ENCODE results near the gene OSTF1.
A peak's percentile ranks its signal among the peaks of the same experiment; 100 is the strongest.

Gene OSTF1

DNA sequence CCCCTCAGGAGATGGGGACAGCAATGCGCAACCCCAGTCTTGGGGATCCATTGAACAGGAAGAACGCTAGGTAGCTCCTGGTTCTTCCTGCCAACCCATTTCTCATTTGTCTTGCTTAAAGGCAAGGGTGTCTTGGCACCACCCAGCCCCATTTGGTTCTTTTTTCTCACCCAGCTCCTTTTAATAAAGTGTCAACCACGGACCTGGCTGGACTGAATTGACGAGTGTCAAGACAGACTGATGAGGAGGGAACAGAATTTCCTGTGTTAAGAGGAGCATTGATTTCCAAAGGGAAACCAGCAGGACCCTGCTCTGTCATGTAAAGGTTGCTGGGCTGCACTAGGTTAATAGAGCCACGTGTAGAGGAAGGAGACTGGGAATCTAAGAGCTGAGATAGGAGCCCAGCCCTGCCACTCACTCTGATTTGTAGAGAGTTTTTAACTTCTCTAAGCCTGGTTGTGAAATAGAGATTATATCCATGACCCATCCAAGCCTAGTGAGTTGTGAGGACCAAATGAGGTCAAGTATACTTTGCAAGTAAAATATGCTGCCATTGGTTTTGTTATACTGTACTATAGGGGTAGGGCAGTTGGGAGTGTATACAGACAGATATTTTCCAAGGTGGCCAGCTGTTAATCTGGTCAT, 33.7 kb downstream of the OSTF1 start:
- no peak for DNase-seq (ENCODE audit: low spot score)

DNA sequence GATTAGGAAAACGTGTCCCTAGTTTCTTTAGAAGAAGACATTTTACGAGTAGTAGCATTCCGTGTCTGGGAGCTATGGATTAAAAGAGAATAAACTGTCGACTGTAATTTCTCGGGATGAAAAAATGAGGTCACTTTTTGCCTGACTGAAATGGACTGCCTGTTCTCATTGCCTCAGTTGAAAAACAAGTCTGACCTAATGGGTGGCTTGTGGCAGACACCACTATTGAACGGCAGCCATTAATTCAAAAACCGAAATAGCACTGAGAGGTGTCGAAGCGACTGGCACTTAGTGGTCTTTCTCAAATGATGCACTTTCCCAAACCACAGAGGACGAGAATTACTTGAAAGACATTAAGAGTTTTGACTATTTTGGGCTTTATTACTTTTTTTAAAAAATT, 35.4 kb downstream of the OSTF1 start:
- no peak for DNase-seq (ENCODE audit: low spot score)

DNA sequence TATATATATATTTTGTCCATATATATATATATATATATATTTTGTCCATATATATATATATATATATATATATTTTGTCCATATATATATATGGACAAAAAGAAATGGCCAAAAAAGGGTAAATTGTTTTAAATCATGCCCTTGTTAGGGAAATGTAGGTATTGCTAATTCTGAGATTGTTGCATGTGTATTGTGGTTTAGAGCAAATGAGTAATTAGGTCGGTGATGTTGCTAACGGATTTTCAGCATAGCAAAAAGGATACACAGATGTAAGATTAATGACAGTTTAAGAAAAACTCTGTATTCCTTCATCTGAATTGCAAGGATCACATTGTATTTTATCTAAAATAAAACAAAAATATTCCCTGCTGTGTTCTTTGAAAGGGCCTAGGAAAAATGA, 40.2 kb downstream of the OSTF1 start:
- no peak for DNase-seq (ENCODE audit: low spot score)

DNA sequence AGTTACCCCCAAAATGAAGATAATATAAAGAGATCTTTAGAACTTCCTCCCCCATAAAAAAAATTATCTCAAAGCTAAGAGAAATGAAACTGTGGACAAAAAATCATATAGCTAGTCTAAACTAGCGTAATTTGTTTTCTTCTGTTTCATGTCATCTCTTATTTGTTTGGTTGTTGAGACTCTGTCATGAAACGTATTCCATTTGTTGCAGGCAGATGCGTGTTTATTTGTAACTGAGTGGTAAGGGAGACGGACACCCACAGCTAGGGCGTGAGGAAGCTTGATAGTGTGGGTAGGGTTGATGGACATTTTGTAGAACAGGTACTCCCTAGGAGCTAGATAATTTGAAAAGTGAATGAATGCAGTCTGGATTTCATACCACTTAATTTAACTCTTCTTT, 41.9 kb downstream of the OSTF1 start:
- DNase-seq (ENCODE audit: low spot score), result no peak

DNA sequence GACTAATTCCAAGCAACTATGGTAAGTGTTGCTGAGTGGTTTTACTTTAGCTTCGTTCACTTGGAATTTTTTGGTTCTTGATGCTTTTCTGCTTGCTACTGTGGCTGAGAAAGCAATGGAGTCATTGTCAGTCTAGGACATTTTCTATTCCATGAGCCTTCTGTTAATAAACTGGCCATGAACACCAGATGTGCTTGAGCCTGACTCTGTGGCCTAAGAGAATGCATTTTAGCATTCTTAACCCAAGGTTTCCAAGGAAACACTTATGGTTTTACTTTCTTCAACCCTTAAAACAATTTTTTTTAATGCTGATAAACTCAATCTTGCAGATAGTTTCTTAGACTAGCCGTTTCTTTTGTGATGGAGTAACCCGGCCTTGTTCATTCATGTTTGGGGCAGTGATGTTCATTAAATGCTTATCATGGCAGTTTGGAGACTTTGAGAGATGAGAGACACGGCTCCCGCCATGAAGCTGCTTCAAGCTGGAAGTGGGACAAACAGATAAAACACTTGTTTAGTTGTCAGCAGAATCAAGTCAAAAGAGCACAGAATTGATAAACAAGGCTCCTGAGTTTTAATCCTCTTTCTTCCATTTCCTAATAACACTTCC, 42.4 kb downstream of the OSTF1 start:
- DNase-seq (ENCODE audit: low spot score), result no peak

DNA sequence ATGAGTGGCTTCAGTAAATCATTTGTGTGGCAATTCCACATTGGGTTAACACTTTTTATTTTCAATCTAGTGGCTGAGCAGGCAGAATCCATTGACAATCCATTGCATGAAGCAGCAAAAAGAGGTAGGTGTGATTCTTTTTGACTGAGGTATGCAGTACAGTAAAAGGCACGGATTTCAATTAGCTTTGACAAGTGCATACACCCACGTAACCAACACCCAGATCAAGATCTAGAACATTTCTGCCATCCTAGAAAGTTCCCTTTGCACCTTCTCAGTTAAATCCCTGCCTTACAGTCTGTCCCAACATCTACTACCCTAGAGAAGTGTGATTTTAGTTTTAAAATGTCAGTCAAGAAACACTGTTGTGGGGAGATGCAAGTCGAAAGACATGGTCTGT, 43.4 kb downstream of the OSTF1 start:
- no peak for DNase-seq (ENCODE audit: low spot score)

DNA sequence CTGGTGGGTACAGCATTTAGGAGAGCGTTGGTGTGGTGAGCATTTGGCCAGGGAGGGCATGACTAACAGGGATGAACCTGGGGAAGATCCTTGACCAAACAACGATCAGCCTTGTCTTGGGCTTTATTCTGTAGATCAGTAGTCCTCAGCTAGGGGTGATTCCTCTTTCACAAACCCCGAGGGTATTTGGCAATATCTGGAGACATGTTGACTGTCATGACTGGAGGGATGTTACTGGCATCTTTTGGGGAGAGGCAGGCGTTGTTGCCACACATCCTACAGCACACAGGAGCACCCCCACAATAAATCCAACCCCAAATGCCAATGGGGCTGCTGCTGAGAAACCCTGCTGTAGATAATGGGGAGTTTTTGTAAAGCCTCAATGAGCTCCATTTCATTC, 43.9 kb downstream of the OSTF1 start:
- no peak for DNase-seq (ENCODE audit: low spot score)

DNA sequence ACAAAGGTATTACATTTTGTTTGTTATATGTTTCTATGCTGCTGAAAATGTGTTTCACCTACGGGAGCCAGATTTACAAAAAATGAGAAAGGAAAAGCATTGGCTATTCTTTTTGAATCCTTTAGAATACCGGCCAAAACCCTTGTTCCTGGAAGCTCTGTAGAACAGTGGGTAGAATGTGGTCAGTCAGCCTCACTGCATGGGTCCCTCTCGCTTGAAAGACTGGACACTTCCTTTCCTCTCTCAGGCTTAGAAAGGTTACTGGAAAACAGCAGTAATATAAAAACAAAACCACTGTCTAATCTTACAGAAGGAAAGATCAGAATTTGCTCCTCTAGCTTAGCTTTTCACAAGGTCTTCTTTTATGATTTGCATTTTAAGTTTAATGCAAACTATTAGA, 45.1 kb downstream of the OSTF1 start:
- DNase-seq (ENCODE audit: low spot score), result no peak

DNA sequence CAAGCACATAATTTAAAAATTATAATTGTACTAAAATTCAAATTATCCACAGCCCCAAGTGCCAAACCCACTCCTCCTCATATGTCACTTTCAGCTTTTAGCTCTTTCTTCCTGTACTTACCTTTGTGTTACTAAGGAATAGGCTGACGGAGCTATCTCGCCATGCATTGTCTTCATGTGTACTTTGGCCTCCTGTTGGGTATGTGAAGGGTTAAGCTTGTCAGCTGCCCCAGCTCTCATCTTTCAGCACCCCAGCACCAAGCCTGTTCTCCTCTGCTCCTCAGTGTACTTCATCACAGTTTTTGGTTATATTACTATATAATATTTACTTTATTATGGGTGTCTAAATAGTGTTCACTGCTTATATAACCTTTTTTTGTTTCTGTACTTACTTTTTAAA, 46.2 kb downstream of the OSTF1 start:
- DNase-seq (ENCODE audit: low spot score), result no peak

DNA sequence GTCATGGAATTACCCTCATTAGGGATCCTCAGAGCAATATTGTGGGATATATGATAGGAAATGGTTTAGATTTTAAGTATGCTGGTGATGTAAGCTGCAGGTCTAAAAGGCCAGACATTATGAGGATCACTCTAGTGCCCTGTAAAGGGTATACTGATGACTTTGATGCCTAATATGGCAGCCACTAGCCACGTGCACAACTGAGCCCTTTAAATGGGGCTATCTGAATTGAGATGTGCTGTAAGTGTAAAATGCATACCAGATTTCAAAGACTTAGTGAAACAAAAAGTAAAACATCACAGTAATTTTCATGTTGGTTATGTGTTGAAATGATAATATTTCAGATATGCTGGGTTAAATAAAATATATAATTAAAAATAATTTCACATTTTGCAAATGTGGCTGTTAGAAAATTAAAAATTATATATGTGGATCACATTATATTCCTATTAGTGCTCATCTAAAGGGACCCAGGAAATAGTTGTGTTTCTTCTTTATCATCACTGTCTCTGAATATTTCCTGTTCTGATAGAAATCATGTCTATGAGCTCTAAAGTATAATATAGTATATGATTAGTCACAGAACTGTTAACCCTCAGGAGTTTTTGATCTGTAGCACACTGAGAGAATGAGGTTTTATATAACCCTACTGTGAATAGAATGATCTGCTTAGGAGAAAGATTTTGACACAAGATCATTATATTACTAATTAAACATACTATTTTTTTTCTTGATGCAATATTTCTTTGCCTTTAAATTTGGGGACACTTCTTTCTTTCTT, 50.1 kb downstream of the OSTF1 start:
- DNase-seq (ENCODE audit: low spot score), result no peak

DNA sequence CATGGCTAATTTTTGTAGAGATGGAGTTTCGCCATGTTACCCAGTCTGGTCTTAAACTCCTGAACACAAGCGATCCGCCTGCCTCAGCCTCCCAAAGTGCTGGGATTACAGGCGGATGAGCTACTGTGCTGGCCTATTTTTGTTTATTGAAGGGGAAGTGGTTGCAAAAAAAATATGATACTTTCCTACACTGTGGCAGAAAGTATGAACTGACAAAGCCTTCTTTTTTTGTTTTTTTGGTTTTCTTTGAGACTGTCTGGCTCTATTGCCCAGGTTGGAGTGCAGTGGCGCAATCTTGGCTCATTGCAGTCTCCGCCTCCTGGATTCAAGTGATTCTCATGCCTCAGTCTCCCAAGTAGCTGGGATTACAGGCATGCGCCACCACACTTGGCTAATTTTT, 50.9 kb downstream of the OSTF1 start:
- no peak for DNase-seq (ENCODE audit: low spot score)

DNA sequence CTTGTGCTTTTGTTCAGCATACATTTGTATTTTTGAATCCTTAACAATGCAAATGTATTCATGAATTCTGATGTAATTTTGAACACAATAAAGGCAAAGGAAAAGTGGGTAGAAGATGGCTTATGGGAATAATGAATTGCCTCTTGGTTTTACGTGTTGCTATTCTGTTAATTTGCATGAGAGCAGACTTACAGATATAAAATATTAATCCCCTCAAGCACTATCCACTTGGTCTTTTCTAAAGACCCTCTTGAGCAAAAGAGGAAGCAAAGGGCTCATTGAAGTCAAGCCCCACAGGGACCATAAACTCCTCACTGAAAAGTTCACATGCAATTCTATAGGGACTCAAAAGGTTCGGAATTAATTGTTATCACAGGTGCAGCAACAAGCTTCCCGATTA, 51.9 kb downstream of the OSTF1 start:
- DNase-seq (ENCODE audit: low spot score), result no peak

DNA sequence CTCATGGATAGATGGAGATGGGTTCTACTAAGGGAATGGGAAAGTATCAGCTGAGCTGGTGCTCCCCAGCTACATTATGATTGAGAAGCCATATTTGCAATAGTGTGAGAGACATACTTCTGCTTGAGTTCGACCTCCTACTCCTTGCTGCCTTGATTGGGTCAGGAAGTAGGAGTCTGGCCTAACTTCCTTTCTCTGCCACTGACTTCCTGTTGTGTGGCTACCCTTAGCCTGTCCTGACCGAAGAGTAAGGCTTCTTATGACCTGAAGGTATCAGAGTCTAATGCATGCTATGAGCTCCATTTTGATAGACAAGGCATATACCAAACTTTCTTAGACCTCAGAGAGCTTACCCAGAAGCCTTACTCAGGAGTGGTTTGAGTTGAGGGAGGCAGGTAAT, 53.9 kb downstream of the OSTF1 start:
- no peak for DNase-seq (ENCODE audit: low spot score)

DNA sequence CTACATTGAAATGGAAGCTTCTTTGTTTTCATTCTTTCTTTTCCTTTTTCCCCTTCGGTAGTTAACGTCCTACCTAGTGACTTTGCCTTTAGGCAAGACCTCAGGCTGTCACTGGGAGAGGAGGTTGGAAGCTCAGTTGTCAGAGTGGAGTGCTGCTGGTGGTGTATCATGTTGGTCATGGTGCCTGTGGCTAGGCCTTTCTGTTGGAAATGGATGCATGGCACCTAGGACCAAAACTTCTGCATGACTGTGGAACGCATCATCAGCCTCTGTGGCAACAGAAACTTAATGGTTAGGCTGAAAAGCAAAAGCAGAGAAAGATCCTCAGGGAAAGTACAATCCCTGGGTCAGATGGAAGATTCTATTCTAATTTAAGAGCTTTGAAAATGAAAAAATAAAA, 57.9 kb downstream of the OSTF1 start:
- peak; percentile 64 for DNase-seq (ENCODE audit: low spot score)

DNA sequence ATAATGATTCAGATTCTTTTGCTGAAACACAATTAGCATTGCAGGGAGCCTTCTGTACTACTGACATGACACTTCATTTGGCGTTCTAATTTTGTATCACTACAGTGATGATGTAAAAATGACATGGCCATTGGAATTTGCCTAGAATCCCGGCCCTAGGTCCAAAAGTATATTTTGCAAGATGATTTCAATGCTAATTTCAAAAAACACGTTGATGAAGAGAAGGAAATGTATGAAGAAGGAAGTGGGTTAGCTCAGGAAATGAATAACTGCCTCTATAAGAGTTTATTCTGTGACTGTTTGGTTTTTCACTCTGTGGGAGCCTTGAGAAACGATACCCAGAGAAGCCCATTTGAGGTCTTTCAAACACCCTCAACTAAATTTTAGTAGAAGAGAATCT, 59.3 kb downstream of the OSTF1 start:
- DNase-seq (ENCODE audit: low spot score), result no peak

DNA sequence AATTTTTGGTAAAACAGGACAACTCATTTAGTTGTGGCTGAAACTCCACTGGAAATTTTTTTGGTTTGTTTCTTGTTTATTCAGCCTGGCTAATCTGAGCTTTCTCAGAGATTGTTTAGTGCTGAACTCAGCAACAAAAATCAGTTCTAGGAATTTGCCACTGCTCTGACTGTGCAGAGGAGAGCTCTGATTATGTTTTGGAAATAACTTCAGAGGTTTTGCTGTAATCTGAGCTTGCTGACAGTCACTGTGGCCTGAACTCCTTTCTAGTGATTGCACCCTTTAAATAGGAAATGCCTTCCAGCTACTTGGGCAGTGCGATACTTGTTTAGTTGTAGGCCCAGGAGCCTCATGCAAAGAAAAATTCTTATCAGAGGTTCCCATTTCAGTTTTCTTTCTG, 60.2 kb downstream of the OSTF1 start:
- DNase-seq (ENCODE audit: low spot score), result peak; percentile 16

DNA sequence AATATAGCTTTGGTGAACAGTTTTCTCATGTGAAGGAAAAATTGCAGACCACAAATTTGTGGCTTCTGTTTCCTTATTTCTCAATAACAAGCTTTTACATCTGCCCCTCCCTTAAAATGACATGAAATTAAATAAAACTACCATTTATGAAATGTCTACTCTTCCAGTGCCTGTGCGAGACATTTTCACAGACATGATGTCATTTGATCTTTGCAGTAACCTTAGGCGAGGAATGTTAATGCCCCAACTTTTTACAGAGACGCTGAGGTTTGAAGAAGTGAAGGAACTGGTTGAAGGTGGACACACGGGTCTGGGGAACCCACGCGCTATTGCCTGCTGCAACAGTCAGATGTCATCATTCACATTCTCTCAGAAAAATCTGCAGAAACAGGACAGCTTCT, 61.5 kb downstream of the OSTF1 start:
- DNase-seq (ENCODE audit: low spot score), result no peak

DNA sequence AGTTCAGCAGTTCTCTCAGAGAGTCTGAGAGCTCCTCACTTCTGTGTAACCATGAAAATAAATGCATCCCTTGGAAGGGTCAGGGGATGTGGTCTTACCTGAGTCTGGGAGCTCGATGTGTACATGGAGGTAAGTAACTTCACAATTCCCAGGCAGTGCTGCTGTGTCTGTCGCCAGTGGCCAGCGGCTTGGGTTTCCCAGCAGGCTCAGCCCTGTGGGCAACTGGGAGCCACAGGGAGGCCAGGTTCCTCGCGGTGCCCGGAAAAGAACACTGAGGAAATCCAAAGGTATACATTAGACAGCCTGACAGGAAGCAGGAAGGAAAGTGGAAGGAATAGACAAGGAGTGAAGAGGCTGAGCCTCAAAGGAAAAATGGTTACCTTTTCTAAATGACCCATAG, 62.2 kb downstream of the OSTF1 start:
- no peak for DNase-seq (ENCODE audit: low spot score)

DNA sequence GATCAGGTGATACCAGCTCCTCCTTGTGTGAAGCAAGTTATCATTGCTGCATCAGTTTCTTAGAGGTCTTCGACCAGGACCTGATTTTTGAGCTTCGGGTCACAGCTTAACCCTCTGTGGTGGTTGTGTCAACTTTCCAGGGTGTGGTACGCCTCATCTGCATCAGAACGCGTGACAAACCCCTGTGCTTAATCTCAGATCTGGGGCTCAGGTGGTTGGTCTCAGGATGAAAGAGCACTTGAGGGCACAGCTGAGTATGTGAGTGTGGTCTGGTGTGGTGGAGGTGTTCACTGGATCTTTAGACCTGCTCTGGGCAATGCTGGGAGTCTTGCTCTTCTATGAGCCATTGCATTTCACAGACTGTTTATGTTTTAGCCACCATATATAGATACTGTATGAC, 64.1 kb downstream of the OSTF1 start:
- no peak for DNase-seq (ENCODE audit: low spot score)

DNA sequence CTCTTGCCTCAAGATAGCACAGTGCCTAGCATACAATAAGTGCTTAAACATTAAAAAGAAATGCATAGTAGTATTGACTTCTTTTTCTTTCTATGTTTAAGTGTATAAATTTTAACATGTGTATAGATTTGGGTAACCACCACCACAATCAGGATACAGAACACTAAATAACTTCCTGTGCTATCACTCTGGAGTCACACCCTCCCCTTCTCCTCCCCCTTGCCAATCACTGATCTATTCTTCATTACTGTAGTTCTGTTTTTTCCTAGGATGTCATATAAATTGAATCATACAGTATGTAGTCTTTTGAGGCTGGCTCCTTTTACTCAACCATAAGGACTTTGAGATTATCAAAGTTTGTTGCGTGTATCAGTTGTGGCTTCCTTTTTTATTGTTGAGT, 68.5 kb downstream of the OSTF1 start:
- DNase-seq (ENCODE audit: low spot score), result no peak

DNA sequence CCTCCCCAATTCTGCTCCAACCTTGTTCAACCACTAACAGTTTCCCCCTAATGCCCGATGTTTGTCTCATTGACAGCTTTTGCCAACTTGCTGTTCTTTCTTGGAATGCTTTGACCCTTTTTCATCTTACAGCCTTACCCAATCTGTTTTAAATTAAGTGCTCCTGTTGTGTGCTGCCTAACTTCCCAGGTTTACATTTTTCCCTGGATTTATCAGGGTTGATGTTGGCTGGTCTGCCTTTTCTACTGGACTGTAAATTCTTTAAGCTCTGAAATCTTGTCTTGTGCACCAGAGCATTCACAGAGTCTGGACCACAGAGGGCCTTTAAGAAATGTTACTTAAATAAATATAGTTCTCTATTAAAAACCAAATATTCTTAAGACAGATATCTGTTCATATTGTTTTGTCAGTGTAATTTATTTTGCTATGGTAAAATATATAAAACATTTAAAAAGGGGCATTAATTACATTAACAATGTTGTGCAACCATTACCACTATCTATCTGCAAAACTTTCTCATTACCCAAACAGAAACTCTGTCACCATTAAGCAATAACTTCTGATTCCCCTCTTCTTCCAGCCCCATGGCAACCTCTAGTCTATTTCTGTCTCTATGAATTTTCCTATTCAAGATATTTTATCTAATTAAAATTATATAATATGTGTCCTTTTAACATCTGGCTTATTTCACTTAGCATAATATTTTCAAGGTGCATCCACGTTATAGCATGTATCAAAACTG, 73.0 kb downstream of the OSTF1 start:
- no peak for DNase-seq (ENCODE audit: low spot score)

DNA sequence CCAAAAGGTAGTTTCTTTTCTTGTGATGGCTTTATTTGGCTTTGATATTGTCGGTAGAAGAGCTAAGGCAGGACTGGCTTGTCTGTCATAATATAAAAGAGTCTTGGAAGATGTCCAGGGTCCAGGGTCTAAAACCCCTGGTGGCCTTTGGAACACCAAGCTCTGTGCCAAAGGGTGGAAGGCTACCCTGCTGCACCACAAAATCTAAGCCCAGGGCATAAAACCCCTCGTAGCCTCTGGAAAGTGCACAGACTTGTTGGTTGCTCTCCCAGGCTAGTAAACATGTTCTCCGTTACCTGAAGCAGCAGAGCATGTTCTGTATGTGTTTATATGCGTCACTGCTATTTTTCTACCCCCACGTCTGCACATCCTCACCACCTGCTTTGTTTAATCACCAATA, 75.5 kb downstream of the OSTF1 start:
- no peak for DNase-seq (ENCODE audit: low spot score)

DNA sequence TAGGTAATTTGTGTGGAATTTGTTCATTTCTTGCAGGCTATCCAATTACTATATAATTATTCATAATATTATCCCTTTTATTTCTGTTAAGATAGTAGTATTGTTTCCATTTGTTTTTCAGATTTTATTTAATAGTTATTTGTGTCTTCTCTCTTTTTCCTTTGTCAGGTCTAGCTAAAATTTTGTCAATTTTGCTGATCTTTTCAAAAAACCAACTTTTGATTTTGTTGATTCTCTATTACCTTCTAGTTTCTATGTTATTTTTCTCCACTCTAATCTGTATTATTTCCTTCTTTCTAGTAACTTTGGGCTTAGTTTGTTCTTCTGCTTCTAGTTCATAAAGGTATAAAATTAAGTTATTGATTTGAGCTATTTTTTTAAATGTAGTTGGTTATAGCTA, 76.3 kb downstream of the OSTF1 start:
- DNase-seq (ENCODE audit: low spot score), result no peak

Measured in kidney tubule cell (primary cell).